C4-2B (cell line): Measurements from ENCODE around the gene MARCHF5.
"Not testable (repeated sequence)": the region's sequence is repeated elsewhere in the genome, so short reads cannot be mapped to it uniquely, and the experiment has no call there.

Source experiments
- ZFX ChIP-seq: fragments of 450-650 bp; IDR thresholded peaks from 2 replicates; pipeline ENCODE4 v1.6.1; 2017
- TF ChIP-seq, protein P1 (sequence below): fragments of 450-650 bp; conservative IDR thresholded peaks from 2 replicates; pipeline ENCODE4 v1.5.1; 2017; ENCODE audit warnings: mild to moderate bottlenecking

DNA sequence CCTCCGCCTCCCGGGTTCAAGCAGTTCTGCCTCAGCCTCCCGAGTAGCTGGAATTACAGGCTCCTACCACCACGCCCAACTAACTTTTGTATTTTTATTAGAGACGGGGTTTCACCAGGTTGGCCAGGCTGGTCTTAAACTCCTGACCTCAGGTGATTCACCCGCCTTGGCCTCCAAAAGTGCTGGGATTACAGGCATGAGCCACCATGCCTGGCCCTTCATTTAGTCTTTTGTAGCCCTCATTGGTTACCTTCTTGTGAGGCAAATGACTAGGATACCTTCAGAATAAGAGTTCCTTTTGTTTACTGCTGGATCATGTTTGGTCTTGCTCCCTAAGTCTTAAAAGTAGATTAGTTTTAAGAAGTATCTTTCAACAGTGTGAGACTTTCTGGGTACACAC is 39.0 kb downstream of the MARCHF5 start:
- TF ChIP-seq, protein P1, sequence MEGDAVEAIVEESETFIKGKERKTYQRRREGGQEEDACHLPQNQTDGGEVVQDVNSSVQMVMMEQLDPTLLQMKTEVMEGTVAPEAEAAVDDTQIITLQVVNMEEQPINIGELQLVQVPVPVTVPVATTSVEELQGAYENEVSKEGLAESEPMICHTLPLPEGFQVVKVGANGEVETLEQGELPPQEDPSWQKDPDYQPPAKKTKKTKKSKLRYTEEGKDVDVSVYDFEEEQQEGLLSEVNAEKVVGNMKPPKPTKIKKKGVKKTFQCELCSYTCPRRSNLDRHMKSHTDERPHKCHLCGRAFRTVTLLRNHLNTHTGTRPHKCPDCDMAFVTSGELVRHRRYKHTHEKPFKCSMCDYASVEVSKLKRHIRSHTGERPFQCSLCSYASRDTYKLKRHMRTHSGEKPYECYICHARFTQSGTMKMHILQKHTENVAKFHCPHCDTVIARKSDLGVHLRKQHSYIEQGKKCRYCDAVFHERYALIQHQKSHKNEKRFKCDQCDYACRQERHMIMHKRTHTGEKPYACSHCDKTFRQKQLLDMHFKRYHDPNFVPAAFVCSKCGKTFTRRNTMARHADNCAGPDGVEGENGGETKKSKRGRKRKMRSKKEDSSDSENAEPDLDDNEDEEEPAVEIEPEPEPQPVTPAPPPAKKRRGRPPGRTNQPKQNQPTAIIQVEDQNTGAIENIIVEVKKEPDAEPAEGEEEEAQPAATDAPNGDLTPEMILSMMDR: not testable (repeated sequence)
- TF ChIP-seq ZFX: not testable (repeated sequence)
